NB4 (cell line): ENCODE data around the gene COL6A2.

Source experiments
- DNase-seq: peaks from one replicate; pipeline ENCODE4 v3.0.0; 2010; ENCODE audit warnings: low read depth
- H3K4me3 ChIP-seq: one replicate; pipeline ENCODE4 v1.5.1; 2011; ENCODE audit warnings: mild to moderate bottlenecking, low read depth, low read length, moderate library complexity
- CTCF ChIP-seq: IDR thresholded peaks from one replicate; pipeline ENCODE4 v1.5.1; 2012; ENCODE audit warnings: low read depth, low read length
- MYC ChIP-seq: IDR thresholded peaks from 2 replicates; pipeline ENCODE4 v1.6.1; 2011; ENCODE audit warnings: low read depth, low read length
- POLR2A ChIP-seq: IDR thresholded peaks from 2 replicates; pipeline ENCODE4 v1.6.1; 2011; ENCODE audit warnings: mild to moderate bottlenecking; ENCODE audit not compliant: insufficient read length; ENCODE audit errors: extremely low read depth
- TF ChIP-seq, protein P1 (sequence below): IDR thresholded peaks from 2 replicates; pipeline ENCODE4 v1.6.1; 2011; ENCODE audit warnings: low read depth, low read length

COL6A2 gene

GRCh38 chr21:46060596-46061061 is 37.3 kb upstream of the COL6A2 start:
- no peak overlapping the region for H3K4me3 ChIP-seq
- peak; percentile 38 for DNase-seq
- TF ChIP-seq POLR2A (no peak), CTCF (no peak), MYC (no peak)
- TF ChIP-seq, protein P1, sequence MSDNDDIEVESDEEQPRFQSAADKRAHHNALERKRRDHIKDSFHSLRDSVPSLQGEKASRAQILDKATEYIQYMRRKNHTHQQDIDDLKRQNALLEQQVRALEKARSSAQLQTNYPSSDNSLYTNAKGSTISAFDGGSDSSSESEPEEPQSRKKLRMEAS, result no peak

DNA sequence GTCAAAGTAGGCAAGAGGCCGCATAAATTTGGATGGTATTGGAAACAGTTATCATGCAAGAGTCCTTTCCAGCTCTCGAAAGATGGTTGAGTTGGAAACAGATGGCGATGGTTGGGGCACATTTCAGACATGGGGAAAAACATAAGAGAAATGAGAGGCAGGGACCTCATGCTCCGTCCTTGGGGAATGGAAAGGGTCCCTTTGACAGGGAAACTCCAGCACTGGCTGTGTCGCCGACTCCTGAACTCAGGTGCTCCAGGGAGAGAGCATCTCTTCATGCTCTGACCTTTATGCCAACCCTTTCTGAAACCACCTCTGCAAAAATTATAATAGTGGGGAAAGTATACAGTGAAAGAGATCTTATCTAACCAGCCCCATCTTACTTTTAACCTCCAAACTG is 36.8 kb upstream of the COL6A2 start:
- TF ChIP-seq POLR2A, result no peak
- TF ChIP-seq, protein P1, result no peak
- no peak for TF ChIP-seq MYC
- TF ChIP-seq CTCF, result no peak
- no peak for DNase-seq
- no peak overlapping the region for H3K4me3 ChIP-seq

- H3K4me3 ChIP-seq, result no peak overlapping the region
- TF ChIP-seq POLR2A, result no peak
- no peak for TF ChIP-seq MYC
- no peak for TF ChIP-seq CTCF
- TF ChIP-seq, protein P1, result no peak
- no peak for DNase-seq
Observed at GRCh38 chr21:46061518-46061917, 36.4 kb upstream of the COL6A2 start.

GRCh38 chr21:46061950-46062349 is 36.0 kb upstream of the COL6A2 start:
- DNase-seq, result no peak
- TF ChIP-seq MYC (no peak), CTCF (no peak), POLR2A (no peak)
- TF ChIP-seq, protein P1, result no peak

DNA sequence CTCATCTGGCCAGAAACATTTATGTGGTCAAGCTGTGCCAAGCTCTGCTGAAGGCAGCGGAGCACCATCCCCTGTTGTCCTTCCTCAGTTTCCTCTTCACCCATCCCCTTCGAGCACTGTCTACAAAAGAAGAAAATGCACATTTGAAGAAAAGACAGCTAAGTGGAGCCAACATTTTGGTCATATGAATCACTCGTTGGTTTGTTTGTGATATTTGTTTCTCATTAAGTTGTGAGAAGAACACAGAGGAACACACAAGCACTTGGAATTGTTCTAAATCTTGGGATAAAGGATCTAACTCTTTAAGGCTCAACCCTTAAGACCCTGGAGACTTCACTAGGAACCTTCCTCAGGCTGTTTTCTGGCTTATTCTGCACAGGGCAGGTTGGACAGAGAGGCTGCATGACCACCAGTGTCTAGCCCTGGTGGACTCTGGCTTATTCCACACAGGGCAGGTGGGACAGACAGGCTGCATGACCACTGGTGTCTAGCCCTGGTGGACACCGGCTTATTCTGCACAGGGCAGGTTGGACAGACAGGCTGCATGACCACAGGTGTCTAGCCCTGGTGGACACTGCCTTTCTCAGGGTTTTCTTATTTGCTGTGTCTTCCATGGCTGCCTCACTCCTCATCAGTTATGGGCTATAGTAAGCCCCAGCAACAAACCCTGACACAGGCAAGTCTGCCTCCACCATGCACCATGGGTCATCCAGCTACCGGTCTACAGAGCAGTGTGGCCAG is 35.3 kb upstream of the COL6A2 start:
- H3K4me3 ChIP-seq, result no peak overlapping the region
- no peak for DNase-seq
- no peak for TF ChIP-seq CTCF
- TF ChIP-seq, protein P1, result no peak
- no peak for TF ChIP-seq MYC
- TF ChIP-seq POLR2A, result no peak

More at GRCh38 chr21:46061950-46062349, 36.0 kb upstream of the COL6A2 start:
- H3K4me3 ChIP-seq, result no peak overlapping the region

DNA sequence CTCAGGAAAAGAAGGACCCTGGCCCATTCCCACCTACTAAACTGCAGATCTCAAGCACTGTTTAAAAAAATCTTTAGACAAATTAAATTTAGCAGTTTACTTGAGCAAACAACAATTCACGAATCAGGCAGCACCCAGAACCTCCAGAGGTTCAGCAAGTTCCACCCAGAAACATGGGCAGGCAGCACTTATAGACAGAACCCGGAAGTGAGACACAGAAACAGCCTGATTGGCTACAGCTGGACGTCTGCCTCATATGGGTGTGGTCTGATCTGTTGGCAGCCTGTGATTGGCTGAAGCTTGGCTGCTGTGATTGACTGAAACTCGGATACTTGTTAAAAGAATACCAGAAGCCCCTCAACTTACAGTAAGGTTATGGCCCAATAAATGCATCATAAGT is 34.7 kb upstream of the COL6A2 start:
- no peak for DNase-seq
- TF ChIP-seq MYC (no peak), CTCF (no peak), POLR2A (no peak)
- TF ChIP-seq, protein P1, result no peak
- H3K4me3 ChIP-seq, result no peak overlapping the region
